ENCODE data around the gene RIMS1.

GRCh38 chr6:72381076-72381475 is 494.7 kb downstream of the RIMS1 start:
- TF ChIP-seq EZH2 (IDR thresholded peaks at IDR 0.05; ENCODE audit: borderline replicate concordance, low read length), result no peak
- TF ChIP-seq, protein P1, sequence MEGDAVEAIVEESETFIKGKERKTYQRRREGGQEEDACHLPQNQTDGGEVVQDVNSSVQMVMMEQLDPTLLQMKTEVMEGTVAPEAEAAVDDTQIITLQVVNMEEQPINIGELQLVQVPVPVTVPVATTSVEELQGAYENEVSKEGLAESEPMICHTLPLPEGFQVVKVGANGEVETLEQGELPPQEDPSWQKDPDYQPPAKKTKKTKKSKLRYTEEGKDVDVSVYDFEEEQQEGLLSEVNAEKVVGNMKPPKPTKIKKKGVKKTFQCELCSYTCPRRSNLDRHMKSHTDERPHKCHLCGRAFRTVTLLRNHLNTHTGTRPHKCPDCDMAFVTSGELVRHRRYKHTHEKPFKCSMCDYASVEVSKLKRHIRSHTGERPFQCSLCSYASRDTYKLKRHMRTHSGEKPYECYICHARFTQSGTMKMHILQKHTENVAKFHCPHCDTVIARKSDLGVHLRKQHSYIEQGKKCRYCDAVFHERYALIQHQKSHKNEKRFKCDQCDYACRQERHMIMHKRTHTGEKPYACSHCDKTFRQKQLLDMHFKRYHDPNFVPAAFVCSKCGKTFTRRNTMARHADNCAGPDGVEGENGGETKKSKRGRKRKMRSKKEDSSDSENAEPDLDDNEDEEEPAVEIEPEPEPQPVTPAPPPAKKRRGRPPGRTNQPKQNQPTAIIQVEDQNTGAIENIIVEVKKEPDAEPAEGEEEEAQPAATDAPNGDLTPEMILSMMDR (IDR thresholded peaks at IDR 0.05; ENCODE audit: low read length), result no peak

Measured in OCI-LY1 (cell line).